Retinal pigment epithelial cell (primary cell): ENCODE measurements around the gene ADAM21.

ENCODE experiments used
- DNase-seq: peaks from one replicate; pipeline ENCODE4 v3.0.0-alpha.2; 2010; ENCODE audit warnings: low read depth
- H3K4me3 ChIP-seq: 2 replicates; pipeline ENCODE4 v1.5.1; 2011; ENCODE audit warnings: mild to moderate bottlenecking, low read length, control low read depth, moderate library complexity
- CTCF ChIP-seq: conservative IDR thresholded peaks from 2 replicates; pipeline ENCODE4 v1.5.1; 2011; ENCODE audit warnings: low read depth, low read length, control low read depth, inconsistent platforms

The ADAM21 gene

GRCh38 chr14:70498191-70498590, 46.2 kb downstream of the ADAM21 start:
- no peak for DNase-seq
- TF ChIP-seq CTCF = no peak
- H3K4me3 ChIP-seq = no peak overlapping the region
